Activated CD4-positive, alpha-beta T cell treated with anti-CD3 and anti-CD28 coated beads, Interleukin-2, amount 10 ng/mL, durations not matched to agents 24 days and 14 days (primary cell): ENCODE results near the gene PRR16. TPM values are rescaled to one million over a fixed set of nuclear protein-coding genes. Genes with fewer than 3 reads are reported as not detected.

Experiments
- DNase-seq: peaks from one replicate; pipeline ENCODE4 v3.0.0; 2022
- H3K27ac Mint-ChIP-seq: one replicate; pipeline ENCODE4 v1.8.0; 2022; ENCODE audit warnings: mild to moderate bottlenecking, mixed read lengths
- H3K27me3 Mint-ChIP-seq: one replicate; pipeline ENCODE4 v1.8.0; 2022; ENCODE audit warnings: mixed read lengths
- H3K36me3 Mint-ChIP-seq: one replicate; pipeline ENCODE4 v1.8.0; 2022; ENCODE audit warnings: low read depth, mild to moderate bottlenecking, mixed read lengths
- H3K4me1 Mint-ChIP-seq: one replicate; pipeline ENCODE4 v1.8.0; 2021; ENCODE audit warnings: mixed read lengths
- H3K4me3 Mint-ChIP-seq: one replicate; pipeline ENCODE4 v1.8.0; 2022; ENCODE audit warnings: mild to moderate bottlenecking, moderate library complexity, mixed read lengths
- H3K9me3 Mint-ChIP-seq: one replicate; pipeline ENCODE4 v1.8.0; 2021; ENCODE audit warnings: mixed read lengths
- intact Hi-C: fragments of 100-400 bp; cut with micrococcal nuclease; formaldehyde crosslinking; loops from one replicate; pipeline ENCODE4 v1.15.1; 2023
- total RNA-seq: library from RNA; stranded (reverse); gene quantifications from 2 replicates; pipeline ENCODE4 v1.2.3, GENCODE V29; 2022

The PRR16 gene
- total RNA-seq, 1 donor from 2014 or later: not detected

- no peaks in the 10 kb centered on the region for H3K36me3 Mint-ChIP-seq
- no peaks in the 10 kb centered on the region for H3K4me1 Mint-ChIP-seq
- no peak overlapping the region for H3K27ac Mint-ChIP-seq
- intact Hi-C loops: no loop called here
- no peaks in the 10 kb centered on the region for H3K27me3 Mint-ChIP-seq
- no peak overlapping the region for H3K4me3 Mint-ChIP-seq
- no peak for DNase-seq
- H3K9me3 Mint-ChIP-seq: no peaks in the 10 kb centered on the region
These were observed 48.9 kb downstream of the PRR16 start for GRCh38 chr5:120512791-120513650.

GRCh38 chr5:120516805-120517204 is 52.7 kb downstream of the PRR16 start:
- Mint-ChIP-seq H3K9me3 (no peaks in the 10 kb centered on the region), H3K4me3 (no peak overlapping the region), H3K27ac (no peak overlapping the region), H3K27me3 (no peaks in the 10 kb centered on the region), H3K36me3 (no peaks in the 10 kb centered on the region), H3K4me1 (no peaks in the 10 kb centered on the region)
- no peak for DNase-seq
- intact Hi-C loops: no loop called here

DNA sequence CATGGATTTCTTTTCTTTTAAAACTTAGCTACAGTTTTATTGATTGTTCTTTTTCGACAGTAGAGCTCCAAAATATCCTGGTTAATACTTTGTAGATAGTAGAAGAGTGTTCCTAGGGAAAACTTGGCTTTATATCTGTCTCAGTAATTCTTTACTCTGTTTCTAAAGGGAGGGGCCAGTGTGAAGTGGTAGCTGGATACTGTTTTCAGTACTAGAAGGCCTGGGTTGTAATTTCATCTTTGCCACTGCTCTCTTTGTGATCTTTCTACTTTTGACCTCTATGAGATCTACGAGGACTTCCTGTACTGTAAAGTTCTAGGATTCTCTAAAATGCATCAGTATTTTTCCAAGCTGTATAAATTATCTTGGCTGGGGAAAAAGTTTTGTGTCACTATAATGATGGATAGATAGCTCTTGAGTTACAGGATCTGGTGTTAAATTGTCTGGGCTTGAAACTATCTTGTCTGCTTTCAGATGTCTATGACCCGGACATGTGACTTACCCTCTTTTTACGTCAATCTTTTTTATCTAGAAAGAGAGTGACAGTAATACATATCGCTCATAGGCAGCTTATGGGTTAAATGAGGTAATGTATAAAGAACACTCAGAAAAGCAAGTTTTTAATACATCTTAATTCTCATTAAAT is 53.6 kb downstream of the PRR16 start:
- intact Hi-C loops: no loop called here
- no peaks in the 10 kb centered on the region for H3K36me3 Mint-ChIP-seq
- no peaks in the 10 kb centered on the region for H3K27me3 Mint-ChIP-seq
- H3K9me3 Mint-ChIP-seq: no peaks in the 10 kb centered on the region
- H3K4me3 Mint-ChIP-seq: no peak overlapping the region
- H3K4me1 Mint-ChIP-seq: no peaks in the 10 kb centered on the region
- no peak for DNase-seq
- H3K27ac Mint-ChIP-seq: no peak overlapping the region

DNA sequence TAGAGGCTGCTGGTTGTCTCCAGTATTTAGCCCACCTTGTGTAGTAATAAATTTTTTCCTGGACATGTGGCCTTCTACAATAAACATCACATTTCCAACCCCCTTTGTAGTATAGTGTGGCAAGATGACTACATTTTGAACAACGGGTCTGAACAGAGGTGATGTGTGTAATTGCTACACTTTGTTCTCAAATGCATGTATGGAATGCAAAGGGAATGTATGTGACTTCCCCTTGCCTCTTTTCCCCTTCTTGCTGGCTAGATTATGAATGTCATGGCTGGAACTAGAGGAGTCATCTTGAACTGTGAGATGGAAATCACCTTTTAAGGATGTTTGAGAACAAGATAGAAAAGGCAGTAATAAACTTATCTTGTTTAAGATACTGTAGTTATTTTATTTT is 54.5 kb downstream of the PRR16 start:
- intact Hi-C loops: no loop called here
- H3K27me3 Mint-ChIP-seq: no peaks in the 10 kb centered on the region
- H3K36me3 Mint-ChIP-seq: no peaks in the 10 kb centered on the region
- H3K4me3 Mint-ChIP-seq: no peak overlapping the region
- no peaks in the 10 kb centered on the region for H3K9me3 Mint-ChIP-seq
- no peak overlapping the region for H3K27ac Mint-ChIP-seq
- DNase-seq: no peak
- no peaks in the 10 kb centered on the region for H3K4me1 Mint-ChIP-seq

DNA sequence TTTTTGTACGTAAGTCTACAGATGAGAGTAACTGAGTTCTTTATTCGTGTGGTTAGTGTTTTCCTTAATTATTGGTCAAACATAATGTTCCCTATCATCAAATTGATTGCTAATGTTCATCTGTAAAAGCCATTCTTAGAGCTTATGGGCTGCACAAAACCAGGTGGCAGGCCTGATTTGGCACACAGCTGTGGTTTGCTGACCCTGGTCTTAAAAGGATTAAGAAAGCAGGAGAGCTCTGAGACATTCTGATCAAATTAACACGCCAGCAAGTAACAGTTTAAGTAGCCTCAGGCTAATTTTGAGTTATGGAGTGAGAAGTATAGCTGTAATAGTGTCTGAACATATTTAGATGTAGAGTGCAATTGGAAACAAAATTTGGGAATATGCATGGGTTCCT is 63.2 kb downstream of the PRR16 start:
- intact Hi-C loops: no loop called here
- Mint-ChIP-seq H3K27ac (no peak overlapping the region), H3K4me1 (no peaks in the 10 kb centered on the region), H3K9me3 (no peaks in the 10 kb centered on the region), H3K27me3 (no peaks in the 10 kb centered on the region), H3K4me3 (no peak overlapping the region), H3K36me3 (no peaks in the 10 kb centered on the region)
- DNase-seq: no peak

- DNase-seq: no peak
- Mint-ChIP-seq H3K27ac (no peak overlapping the region), H3K4me3 (no peak overlapping the region), H3K9me3 (no peaks in the 10 kb centered on the region), H3K36me3 (no peaks in the 10 kb centered on the region), H3K27me3 (no peaks in the 10 kb centered on the region), H3K4me1 (no peaks in the 10 kb centered on the region)
- intact Hi-C loops: no loop called here
These were observed 64.5 kb downstream of the PRR16 start for GRCh38 chr5:120528609-120529008.

DNA sequence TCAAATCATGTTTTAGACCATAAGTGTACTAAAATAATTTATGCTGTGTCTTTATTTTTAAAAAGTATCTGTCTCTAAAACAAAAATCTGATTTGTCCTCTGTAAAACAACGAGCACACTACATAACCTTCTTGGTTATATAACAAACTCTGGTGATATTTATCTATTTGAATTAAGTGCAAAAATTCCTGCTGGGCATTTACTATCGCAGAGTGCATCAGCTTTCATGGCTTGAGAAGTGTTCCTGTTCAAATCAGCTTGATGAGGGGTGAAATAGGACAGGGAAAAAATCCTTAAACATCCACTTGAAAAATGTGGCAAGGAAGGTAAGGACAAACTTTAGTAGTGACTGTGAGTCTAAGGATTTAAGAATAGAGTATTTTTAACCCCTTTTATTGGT is 65.3 kb downstream of the PRR16 start:
- no peak for DNase-seq
- Mint-ChIP-seq H3K27me3 (no peaks in the 10 kb centered on the region), H3K4me1 (no peaks in the 10 kb centered on the region), H3K27ac (no peak overlapping the region), H3K36me3 (no peaks in the 10 kb centered on the region), H3K4me3 (no peak overlapping the region), H3K9me3 (no peaks in the 10 kb centered on the region)
- intact Hi-C loops: no loop called here

- Mint-ChIP-seq H3K27ac (no peak overlapping the region), H3K9me3 (no peaks in the 10 kb centered on the region), H3K4me3 (no peak overlapping the region), H3K4me1 (no peaks in the 10 kb centered on the region), H3K27me3 (no peaks in the 10 kb centered on the region), H3K36me3 (no peaks in the 10 kb centered on the region)
- no peak for DNase-seq
- intact Hi-C loops: no loop called here
These were observed 67.1 kb downstream of the PRR16 start for GRCh38 chr5:120531215-120531614.

DNA sequence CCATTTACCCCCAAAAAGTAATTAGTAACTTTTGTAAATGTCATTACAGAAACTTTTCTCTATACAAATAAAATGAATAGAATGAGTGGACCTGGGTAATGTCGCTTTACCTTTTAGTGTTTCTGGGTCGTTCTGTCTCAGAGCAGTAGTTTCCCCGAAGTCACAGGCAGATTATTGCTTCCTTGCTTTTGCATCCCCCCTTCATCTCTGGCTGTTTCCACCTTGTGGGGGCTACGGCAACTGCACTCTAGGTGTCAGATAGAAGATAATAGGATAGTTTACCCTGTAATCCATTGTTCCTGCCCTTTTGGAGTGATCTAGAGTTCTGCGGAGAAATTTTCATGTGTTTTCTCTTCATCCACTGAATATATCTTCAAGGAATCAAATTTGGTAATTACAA is 68.7 kb downstream of the PRR16 start:
- H3K36me3 Mint-ChIP-seq: no peaks in the 10 kb centered on the region
- H3K9me3 Mint-ChIP-seq: no peaks in the 10 kb centered on the region
- no peak overlapping the region for H3K4me3 Mint-ChIP-seq
- no peak overlapping the region for H3K27ac Mint-ChIP-seq
- DNase-seq: no peak
- no peaks in the 10 kb centered on the region for H3K4me1 Mint-ChIP-seq
- intact Hi-C loops: no loop called here
- no peaks in the 10 kb centered on the region for H3K27me3 Mint-ChIP-seq

GRCh38 chr5:120533581-120533980 is 69.5 kb downstream of the PRR16 start:
- H3K36me3 Mint-ChIP-seq: no peaks in the 10 kb centered on the region
- no peaks in the 10 kb centered on the region for H3K27me3 Mint-ChIP-seq
- H3K27ac Mint-ChIP-seq: no peak overlapping the region
- intact Hi-C loops: no loop called here
- H3K4me3 Mint-ChIP-seq: no peak overlapping the region
- DNase-seq: no peak
- no peaks in the 10 kb centered on the region for H3K9me3 Mint-ChIP-seq
- no peaks in the 10 kb centered on the region for H3K4me1 Mint-ChIP-seq

GRCh38 chr5:120535900-120536299 is 71.8 kb downstream of the PRR16 start:
- intact Hi-C loops: no loop called here
- Mint-ChIP-seq H3K27ac (no peak overlapping the region), H3K4me3 (no peak overlapping the region), H3K36me3 (no peaks in the 10 kb centered on the region), H3K27me3 (no peaks in the 10 kb centered on the region), H3K9me3 (no peaks in the 10 kb centered on the region), H3K4me1 (no peaks in the 10 kb centered on the region)
- no peak for DNase-seq

DNA sequence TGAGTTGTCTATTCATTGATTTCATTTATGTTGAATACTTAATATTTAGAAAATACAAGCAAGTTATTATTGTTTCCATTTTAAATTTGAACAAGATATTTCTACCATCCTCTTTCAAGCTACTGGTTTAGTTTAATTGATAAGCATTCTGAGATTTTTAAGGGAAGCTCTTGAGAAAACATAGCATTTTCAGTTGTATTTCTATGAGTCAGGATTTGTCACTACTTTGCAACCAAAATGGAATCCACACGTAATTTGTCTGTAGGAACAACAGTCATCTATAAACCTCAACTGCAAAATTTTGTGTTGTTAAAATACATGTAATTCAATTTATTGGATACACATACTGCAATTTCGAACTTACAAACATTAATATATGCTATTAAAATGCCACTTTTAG is 74.0 kb downstream of the PRR16 start:
- no peak overlapping the region for H3K4me3 Mint-ChIP-seq
- intact Hi-C loops: no loop called here
- no peak overlapping the region for H3K27ac Mint-ChIP-seq
- no peaks in the 10 kb centered on the region for H3K4me1 Mint-ChIP-seq
- H3K27me3 Mint-ChIP-seq: no peaks in the 10 kb centered on the region
- H3K9me3 Mint-ChIP-seq: no peaks in the 10 kb centered on the region
- H3K36me3 Mint-ChIP-seq: no peaks in the 10 kb centered on the region
- DNase-seq: no peak

- H3K9me3 Mint-ChIP-seq: no peaks in the 10 kb centered on the region
- no peak overlapping the region for H3K27ac Mint-ChIP-seq
- no peak overlapping the region for H3K4me3 Mint-ChIP-seq
- H3K36me3 Mint-ChIP-seq: no peaks in the 10 kb centered on the region
- DNase-seq: no peak
- no peaks in the 10 kb centered on the region for H3K27me3 Mint-ChIP-seq
- intact Hi-C loops: no loop called here
- no peaks in the 10 kb centered on the region for H3K4me1 Mint-ChIP-seq
These were observed 74.5 kb downstream of the PRR16 start for GRCh38 chr5:120538644-120539043.

- Mint-ChIP-seq H3K4me3 (no peak overlapping the region), H3K4me1 (no peaks in the 10 kb centered on the region), H3K36me3 (no peaks in the 10 kb centered on the region), H3K27me3 (no peaks in the 10 kb centered on the region), H3K27ac (no peak overlapping the region), H3K9me3 (no peaks in the 10 kb centered on the region)
- intact Hi-C loops: no loop called here
- DNase-seq: no peak
These were observed 75.4 kb downstream of the PRR16 start for GRCh38 chr5:120539471-120539870.

DNA sequence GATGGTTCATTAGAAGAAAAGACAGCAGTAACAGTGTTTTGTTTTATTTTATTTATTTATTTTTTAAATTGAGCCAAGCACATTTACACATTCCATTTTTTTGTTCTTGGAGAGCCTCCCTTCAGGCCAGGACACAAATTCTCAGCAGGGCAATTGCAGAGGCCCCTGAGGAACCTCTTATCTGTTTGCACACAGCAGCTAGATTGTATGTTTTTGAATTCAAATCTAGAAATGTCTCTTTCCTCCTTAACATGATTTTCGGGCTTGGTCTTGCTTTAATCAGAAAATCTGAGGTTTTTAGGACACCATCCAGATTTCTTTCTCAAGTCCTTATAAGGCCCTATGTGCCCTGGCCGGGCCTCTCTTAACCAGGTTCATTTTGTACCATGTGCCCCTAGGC is 76.0 kb downstream of the PRR16 start:
- intact Hi-C loops: no loop called here
- DNase-seq: no peak
- no peak overlapping the region for H3K4me3 Mint-ChIP-seq
- H3K27me3 Mint-ChIP-seq: no peaks in the 10 kb centered on the region
- no peaks in the 10 kb centered on the region for H3K36me3 Mint-ChIP-seq
- no peaks in the 10 kb centered on the region for H3K4me1 Mint-ChIP-seq
- no peaks in the 10 kb centered on the region for H3K9me3 Mint-ChIP-seq
- no peak overlapping the region for H3K27ac Mint-ChIP-seq
